GM23248 (cell line): ENCODE results near the gene SLC6A9. TPM values are rescaled to one million over a fixed set of nuclear protein-coding genes. Genes with fewer than 3 reads are reported as not detected.

Experiments
- DNase-seq: peaks from one replicate; pipeline ENCODE4 v3.0.0-alpha.2; 2015
- H2AFZ ChIP-seq: fragments of 200-600 bp; sonication (generic); 2 replicates; pipeline ENCODE4 v1.6.1; 2016; ENCODE audit warnings: antibody characterized with exemption
- H3F3A ChIP-seq: fragments of 200-600 bp; sonication (generic); 2 replicates; pipeline ENCODE4 v1.6.1; 2016; ENCODE audit warnings: mild to moderate bottlenecking, antibody characterized with exemption, mixed run types; ENCODE audit not compliant: insufficient read depth
- H3K27ac ChIP-seq: fragments of 200-600 bp; sonication (generic); 2 replicates; pipeline ENCODE4 v1.5.1; 2016; ENCODE audit warnings: mild to moderate bottlenecking
- H3K27me3 ChIP-seq: fragments of 200-600 bp; sonication (generic); replicated peaks from 2 replicates; pipeline ENCODE4 v1.6.1; 2016; ENCODE audit warnings: mild to moderate bottlenecking; ENCODE audit not compliant: insufficient read depth
- H3K36me3 ChIP-seq: fragments of 200-600 bp; sonication (generic); 2 replicates; pipeline ENCODE4 v1.6.1; 2016; ENCODE audit warnings: low read depth, mild to moderate bottlenecking
- H3K4me1 ChIP-seq: fragments of 200-600 bp; sonication (generic); 2 replicates; pipeline ENCODE4 v1.6.1; 2016; ENCODE audit warnings: mild to moderate bottlenecking; ENCODE audit not compliant: insufficient read depth
- H3K4me2 ChIP-seq: fragments of 200-600 bp; sonication (generic); one replicate; pipeline ENCODE4 v1.6.1; 2016; ENCODE audit warnings: mild to moderate bottlenecking; ENCODE audit not compliant: unreplicated experiment
- H3K4me3 ChIP-seq: fragments of 200-600 bp; sonication (generic); 2 replicates; pipeline ENCODE4 v1.5.1; 2016; ENCODE audit warnings: mild to moderate bottlenecking
- H3K79me2 ChIP-seq: fragments of 200-600 bp; sonication (generic); 2 replicates; pipeline ENCODE4 v1.6.1; 2016; ENCODE audit warnings: mild to moderate bottlenecking; ENCODE audit not compliant: insufficient read depth
- H3K9ac ChIP-seq: fragments of 200-600 bp; sonication (generic); 2 replicates; pipeline ENCODE4 v1.6.1; 2016; ENCODE audit warnings: mild to moderate bottlenecking
- H3K9me2 ChIP-seq: fragments of 200-600 bp; sonication (generic); 2 replicates; pipeline ENCODE4 v1.6.1; 2016; ENCODE audit warnings: mixed run types, mild to moderate bottlenecking, moderate library complexity; ENCODE audit not compliant: insufficient read depth
- H3K9me3 ChIP-seq: fragments of 200-600 bp; sonication (generic); one replicate; pipeline ENCODE4 v1.6.1; 2017; ENCODE audit warnings: low read depth
- H4K20me1 ChIP-seq: fragments of 200-600 bp; sonication (generic); 2 replicates; pipeline ENCODE4 v1.6.0; 2016; ENCODE audit not compliant: insufficient read depth
- EZH2 ChIP-seq: fragments of 200-600 bp; sonication (generic); IDR thresholded peaks from 2 replicates; pipeline ENCODE4 v1.6.1; 2018; ENCODE audit warnings: antibody characterized with exemption, mild to moderate bottlenecking; ENCODE audit not compliant: insufficient read depth, poor library complexity, severe bottlenecking
- EZH2phosphoT487 ChIP-seq: fragments of 200-600 bp; sonication (generic); IDR thresholded peaks from 2 replicates; pipeline ENCODE4 v1.6.1; 2018; ENCODE audit warnings: antibody characterized with exemption, moderate library complexity, mild to moderate bottlenecking, low read depth; ENCODE audit not compliant: insufficient read depth
- WGBS, 2 experiments: methylation state at CpG; one replicate each; pipeline ENCODE4 v1.1.6; 2015 to 2017; ENCODE audit warnings: low lambda C conversion rate in 2 of 2, low coverage in 1 of 2; ENCODE audit errors: missing lambda C conversion rate in 2 of 2; 5-methylcytosine and 5-hydroxymethylcytosine counted together
- in situ Hi-C: fragments of 300-500 bp; cut with MboI; formaldehyde crosslinking; loops from 2 replicates; pipeline ENCODE4 v1.15.0; 2020
- polyA plus RNA-seq: library from polyadenylated mRNA; unstranded; fragments of >200 nt; fragmentation: Nextera tagmentation; extraction: Ambion mirVana; gene quantifications from 2 replicates; pipeline ENCODE4 v1.2.1, GENCODE V29; 2016
- total RNA-seq: library from RNA; depleted of rRNA; stranded (reverse); fragments of >200 nt; shearing (Covaris generic); gene quantifications from 2 replicates; pipeline ENCODE4 v1.2.3, GENCODE V29; 2014

SLC6A9 gene
- total and polyA plus RNA-seq, 2 experiments from 2014 or later = 22.2 to 34.6 TPM

DNA sequence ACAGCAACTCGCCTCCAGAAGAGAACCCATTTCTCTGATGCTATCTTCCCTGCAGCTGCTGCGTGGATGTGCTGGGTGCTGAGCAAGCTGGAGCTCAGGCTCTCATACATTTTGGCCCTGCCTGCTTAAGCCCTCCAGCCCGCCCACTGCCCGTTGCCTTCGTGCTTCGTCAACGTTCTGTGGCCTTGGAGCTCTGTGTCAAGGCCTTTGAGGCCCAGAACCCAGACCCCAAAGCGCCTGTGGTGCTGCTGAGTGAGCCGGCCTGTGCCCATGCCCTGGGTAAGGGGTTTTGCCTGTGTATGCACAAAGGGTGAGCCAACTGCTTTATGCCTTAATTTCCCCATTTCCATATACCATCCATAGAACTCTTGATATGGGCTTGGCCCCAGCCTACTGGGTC is 60.4 kb downstream of the SLC6A9 start:
- Histone ChIP-seq H3K4me2 (peak overlapping the region; percentile 78), H3K36me3 (no peaks in the 10 kb centered on the region), H3K4me1 (peaks cover 9% of the 10 kb centered on the region; the same call in 1 of the 2 replicates), H3K9ac (peak overlapping the region; percentile 82), H2AFZ (no peak overlapping the region), H3K27me3 (no peaks in the 10 kb centered on the region), H3K4me3 (peak overlapping the region; percentile 97), H3K9me3 (no peaks in the 10 kb centered on the region), H3F3A (peaks cover 15% of the 10 kb centered on the region), H3K27ac (no peak overlapping the region), H3K9me2 (no peaks in the 10 kb centered on the region), H3K79me2 (peaks cover 26% of the 10 kb centered on the region), H4K20me1 (no peaks in the 10 kb centered on the region)
- in situ Hi-C loops = no loop called here
- no peak for DNase-seq
- WGBS, 2 experiments = 90% methylated on average over 9 of the region's 9 CpGs
- no peak for TF ChIP-seq EZH2
- no peak for TF ChIP-seq EZH2phosphoT487

DNA sequence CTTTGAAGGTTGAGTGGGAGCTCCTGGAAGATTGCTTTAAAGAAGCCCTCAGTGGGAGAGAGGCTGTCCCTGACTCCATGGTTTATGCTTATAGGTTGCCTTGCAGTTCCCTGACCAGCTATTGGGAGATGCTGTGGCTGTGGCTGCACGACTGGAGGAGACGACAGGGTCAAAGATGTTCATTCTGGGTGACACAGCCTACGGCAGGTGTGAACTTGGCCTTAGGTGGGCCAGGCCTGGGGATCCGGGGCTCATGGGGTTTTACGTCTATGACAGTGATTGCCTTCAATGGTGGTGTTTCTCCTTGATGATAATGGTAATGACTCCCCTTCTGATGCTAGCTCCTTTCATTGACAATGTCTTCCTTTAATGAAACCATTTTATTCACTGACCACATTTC is 60.8 kb downstream of the SLC6A9 start:
- H3K9me3 ChIP-seq = no peaks in the 10 kb centered on the region
- H3F3A ChIP-seq = peaks cover 15% of the 10 kb centered on the region
- H4K20me1 ChIP-seq = no peaks in the 10 kb centered on the region
- DNase-seq = peak; percentile 33
- TF ChIP-seq EZH2 (no peak), EZH2phosphoT487 (no peak)
- H3K36me3 ChIP-seq = no peaks in the 10 kb centered on the region
- H3K79me2 ChIP-seq = peaks cover 22% of the 10 kb centered on the region
- peak overlapping the region; percentile 97 for H3K4me3 ChIP-seq
- in situ Hi-C loops = no loop called here
- H3K27me3 ChIP-seq = no peaks in the 10 kb centered on the region
- no peaks in the 10 kb centered on the region for H3K9me2 ChIP-seq
- H3K9ac ChIP-seq = peak overlapping the region; percentile 82
- peak overlapping the region; percentile 78 for H3K4me2 ChIP-seq
- 0 out of 2 replicates have a peak overlapping the region, but pooled peaks have one; percentile 19 for H3K27ac ChIP-seq
- H3K4me1 ChIP-seq = peaks cover 7% of the 10 kb centered on the region; the same call in 1 of the 2 replicates
- WGBS, 2 experiments = 32 to 36% methylated on average over 5 of the region's 5 CpGs
- peak overlapping the region; percentile 85; the same call in 1 of the 2 replicates for H2AFZ ChIP-seq

DNA sequence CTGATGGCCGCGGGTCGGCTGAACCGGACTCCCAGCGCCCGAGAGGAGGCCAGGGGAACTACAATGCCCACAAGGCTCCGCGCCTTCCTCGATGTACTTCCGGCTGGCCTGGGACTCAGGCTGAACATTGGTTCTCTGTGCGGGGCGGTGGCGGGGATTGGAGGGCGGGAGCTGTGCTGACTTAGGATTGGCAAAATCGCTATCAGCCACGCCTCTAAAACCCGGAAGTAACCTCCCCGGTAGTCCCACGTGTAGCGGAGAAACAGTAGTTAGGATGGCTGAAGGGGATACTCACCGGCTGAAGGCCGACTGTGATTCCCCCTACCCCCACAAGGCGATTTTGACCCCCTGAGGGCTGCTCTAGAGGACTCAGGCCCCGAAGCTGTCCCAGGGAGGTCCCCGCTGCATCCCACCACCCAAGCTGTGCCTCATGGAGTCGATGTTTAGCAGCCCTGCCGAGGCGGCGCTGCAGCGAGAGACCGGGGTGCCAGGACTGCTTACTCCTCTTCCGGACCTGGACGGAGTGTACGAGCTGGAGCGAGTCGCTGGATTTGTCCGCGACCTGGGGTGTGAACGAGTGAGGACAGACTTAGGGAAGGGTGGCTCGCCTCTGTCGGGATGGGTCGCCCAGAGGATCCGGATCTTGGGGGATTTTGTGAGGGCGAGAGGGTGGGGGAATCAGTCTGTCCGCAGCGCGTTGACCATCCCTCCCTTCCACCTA is 61.4 kb downstream of the SLC6A9 start, which contains the start of gene DPH2:
Gene DPH2 (plus strand): TSS at position 265 of the 721 bp plus-strand sequence. CDS start 166 bp downstream, at position 431.
- Histone ChIP-seq H4K20me1 (no peaks in the 10 kb centered on the region), H3K27me3 (no peaks in the 10 kb centered on the region), H3K36me3 (no peaks in the 10 kb centered on the region), H3K27ac (0 out of 2 replicates have a peak within 1 kb of the TSS, but pooled peaks have one; percentile 19), H3K4me3 (peak within 1 kb of the TSS; percentile 97), H3F3A (peaks cover 15% of the 10 kb centered on the region), H2AFZ (peak within 1 kb of the TSS; percentile 85), H3K79me2 (peaks cover 16% of the 10 kb centered on the region), H3K9ac (peak within 1 kb of the TSS; percentile 82), H3K4me2 (peak within 1 kb of the TSS; percentile 78), H3K4me1 (peaks cover 7% of the 10 kb centered on the region; the same call in 1 of the 2 replicates), H3K9me2 (no peaks in the 10 kb centered on the region), H3K9me3 (no peaks in the 10 kb centered on the region)
- WGBS, 2 experiments = 2 to 3% methylated on average over 43 to 46 of the region's 47 CpGs
- in situ Hi-C loops = no loop called here
- TF ChIP-seq EZH2 (no peak), EZH2phosphoT487 (no peak)
- DNase-seq = peak; percentile 99

DNA sequence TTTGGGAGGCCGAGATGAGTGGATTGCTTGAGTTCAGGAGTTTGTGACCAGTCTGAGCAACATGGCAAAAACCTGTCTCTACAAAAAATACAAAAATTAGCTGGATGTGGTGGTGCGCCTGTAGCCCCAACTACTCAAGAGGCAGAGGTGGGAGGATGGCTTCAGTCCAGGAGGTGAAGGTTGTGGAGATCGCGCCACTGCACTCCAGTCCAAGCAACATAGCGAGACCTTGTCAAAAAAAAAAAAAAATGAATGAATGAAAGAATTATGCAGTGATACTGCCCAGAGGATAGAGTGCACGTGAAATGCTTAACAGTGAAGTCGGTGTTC is 61.9 kb downstream of the SLC6A9 start:
- in situ Hi-C loops = no loop called here
- H3K4me1 ChIP-seq = peaks cover 7% of the 10 kb centered on the region; the same call in 1 of the 2 replicates
- H4K20me1 ChIP-seq = no peaks in the 10 kb centered on the region
- no peak overlapping the region for H2AFZ ChIP-seq
- TF ChIP-seq EZH2 (no peak), EZH2phosphoT487 (no peak)
- H3K9ac ChIP-seq = no peak overlapping the region
- H3K27ac ChIP-seq = no peak overlapping the region
- H3K36me3 ChIP-seq = no peaks in the 10 kb centered on the region
- peaks cover 15% of the 10 kb centered on the region for H3F3A ChIP-seq
- peak overlapping the region; percentile 31; the same call in 1 of the 2 replicates for H3K4me3 ChIP-seq
- no peak for DNase-seq
- H3K79me2 ChIP-seq = peaks cover 15% of the 10 kb centered on the region
- no peaks in the 10 kb centered on the region for H3K9me3 ChIP-seq
- H3K27me3 ChIP-seq = no peaks in the 10 kb centered on the region
- H3K4me2 ChIP-seq = no peak overlapping the region
- WGBS, 2 experiments = 59 to 62% methylated on average over 7 of the region's 7 CpGs
- no peaks in the 10 kb centered on the region for H3K9me2 ChIP-seq
